Natural killer cell (primary cell): Measurements from ENCODE around the gene FEN1. TPM values are rescaled to one million over a fixed set of nuclear protein-coding genes. Genes with fewer than 3 reads are reported as not detected.

Source experiments
- ATAC-seq, 3 donors: fragments of 150-1000 bp in 2 of 3; fragments of 200-7000 bp in 1 of 3; cut with Tn5 transposase; 1 replicate in 1 of 3; 2 replicates in 2 of 3; pipeline ENCODE4 v1.10.0; 2021; ENCODE audit warnings: mild to moderate bottlenecking in 2 of 3, moderate library complexity in 2 of 3
- DNase-seq, 2 donors: peaks; one replicate each; pipeline versions ENCODE4 v3.0.0 to v3.0.0-alpha.2; 2013 to 2021; ENCODE audit warnings: mixed read lengths in 1 of 2
- H3K27ac ChIP-seq: one replicate; pipeline ENCODE4 v1.5.1; 2013; ENCODE audit warnings: mild to moderate bottlenecking, low read length
- H3K27me3 ChIP-seq: one replicate; pipeline ENCODE4 v1.6.1; 2013; ENCODE audit warnings: low read length; ENCODE audit not compliant: control insufficient read depth, insufficient read depth
- H3K36me3 ChIP-seq: one replicate; pipeline ENCODE4 v1.6.1; 2013; ENCODE audit warnings: low read length; ENCODE audit not compliant: control insufficient read depth, insufficient read depth
- H3K4me1 ChIP-seq: one replicate; pipeline ENCODE4 v1.6.1; 2013; ENCODE audit warnings: low read length; ENCODE audit not compliant: control insufficient read depth, insufficient read depth
- H3K4me3 ChIP-seq: one replicate; pipeline ENCODE4 v1.5.1; 2013; ENCODE audit warnings: low read length
- H3K9me3 ChIP-seq: one replicate; pipeline ENCODE4 v1.6.1; 2013; ENCODE audit warnings: low read length; ENCODE audit not compliant: control insufficient read depth, insufficient read depth
- H3K27ac Mint-ChIP-seq, 2 donors: one replicate each; pipeline ENCODE4 v1.8.0; 2022; ENCODE audit warnings: mild to moderate bottlenecking in 2 of 2, mixed read lengths in 2 of 2, moderate library complexity in 1 of 2
- H3K27me3 Mint-ChIP-seq, 2 donors: one replicate each; pipeline ENCODE4 v1.8.0; 2022; ENCODE audit warnings: low read depth in 2 of 2, mixed read lengths in 2 of 2
- H3K36me3 Mint-ChIP-seq: one replicate; pipeline ENCODE4 v1.8.0; 2022; ENCODE audit warnings: mixed read lengths
- H3K4me1 Mint-ChIP-seq, 2 donors: one replicate each; pipeline ENCODE4 v1.8.0; 2022; ENCODE audit warnings: mixed read lengths in 2 of 2
- H3K4me3 Mint-ChIP-seq: one replicate; pipeline ENCODE4 v1.8.0; 2022; ENCODE audit warnings: mild to moderate bottlenecking, moderate library complexity, mixed read lengths
- H3K9me3 Mint-ChIP-seq, 2 donors: one replicate each; pipeline ENCODE4 v1.8.0; 2022; ENCODE audit warnings: mixed read lengths in 2 of 2
- CTCF ChIP-seq: fragments of 200-600 bp; IDR thresholded peaks from one replicate; pipeline ENCODE4 v1.8.0; 2022; ENCODE audit warnings: antibody characterized with exemption
- WGBS: methylation state at CpG from one replicate; pipeline ENCODE4 v1.1.7; 2013; ENCODE audit warnings: missing lambda C conversion rate; ENCODE audit not compliant: insufficient coverage; 5-methylcytosine and 5-hydroxymethylcytosine counted together
- intact Hi-C: fragments of 100-400 bp; cut with micrococcal nuclease; formaldehyde crosslinking; loops from one replicate; pipeline ENCODE4 v1.14.2; 2022
- total RNA-seq, 4 donors: library from RNA; stranded (reverse); fragments of 120-200 nt in 1 of 4; gene quantifications; one replicate each; pipeline versions ENCODE4 v1.2.3 to v1.2.4, GENCODE V29; 2013 to 2022

FEN1 gene
- total RNA-seq, 3 donors from 2014 or later (not counting 1 experiment from before 2014, with no cell fraction given): 14.2 to 17.8 (median 17.5) TPM

GRCh38 chr11:61839742-61840141 lies 47.0 kb downstream of the FEN1 start:
- no peak overlapping the region for H3K4me3 ChIP-seq
- Mint-ChIP-seq H3K36me3 (no peaks in the 10 kb centered on the region), H3K9me3 (no peaks in the 10 kb centered on the region), H3K4me1 (peaks cover 20 to 23% of the 10 kb centered on the region in 2 donors), H3K27me3 (no peaks in the 10 kb centered on the region), H3K4me3 (no peak overlapping the region), H3K27ac (no peak overlapping the region)
- TF ChIP-seq CTCF: no peak
- 94% methylated on average over 2 of the region's 2 CpGs for WGBS
- no peaks in the 10 kb centered on the region for H3K9me3 ChIP-seq
- intact Hi-C loops: no loop called here
- H3K4me1 ChIP-seq: peaks cover 13% of the 10 kb centered on the region
- no peak for DNase-seq
- no peaks in the 10 kb centered on the region for H3K27me3 ChIP-seq
- peaks cover 4% of the 10 kb centered on the region for H3K36me3 ChIP-seq
- ATAC-seq: no peak
- no peak overlapping the region for H3K27ac ChIP-seq

DNA sequence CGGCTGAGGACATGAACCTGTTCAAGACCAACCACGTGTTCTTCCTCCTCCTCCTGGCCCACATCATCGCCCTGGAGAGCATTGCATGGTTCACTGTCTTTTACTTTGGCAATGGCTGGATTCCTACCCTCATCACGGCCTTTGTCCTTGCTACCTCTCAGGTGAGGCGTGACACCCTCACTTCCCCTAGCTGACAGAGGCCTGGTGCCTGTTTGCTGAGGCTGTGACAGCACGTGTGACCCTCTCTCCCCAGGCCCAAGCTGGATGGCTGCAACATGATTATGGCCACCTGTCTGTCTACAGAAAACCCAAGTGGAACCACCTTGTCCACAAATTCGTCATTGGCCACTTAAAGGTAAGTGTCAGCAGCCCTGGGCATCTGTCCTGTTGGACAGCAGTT lies 47.7 kb downstream of the FEN1 start:
- intact Hi-C loops: no loop called here
- WGBS: 94% methylated on average over 7 of the region's 7 CpGs
- Histone ChIP-seq H3K27me3 (no peaks in the 10 kb centered on the region), H3K4me3 (no peak overlapping the region), H3K27ac (no peak overlapping the region), H3K9me3 (no peaks in the 10 kb centered on the region), H3K4me1 (peaks cover 7% of the 10 kb centered on the region), H3K36me3 (peaks cover 4% of the 10 kb centered on the region)
- H3K9me3 Mint-ChIP-seq: no peaks in the 10 kb centered on the region
- peaks cover 13 to 17% of the 10 kb centered on the region in 2 donors for H3K4me1 Mint-ChIP-seq
- DNase-seq (no peak), ATAC-seq (no peak)
- H3K27ac Mint-ChIP-seq: no peak overlapping the region
- no peak for TF ChIP-seq CTCF
- no peaks in the 10 kb centered on the region for H3K36me3 Mint-ChIP-seq
- H3K4me3 Mint-ChIP-seq: no peak overlapping the region
- H3K27me3 Mint-ChIP-seq: no peaks in the 10 kb centered on the region

DNA sequence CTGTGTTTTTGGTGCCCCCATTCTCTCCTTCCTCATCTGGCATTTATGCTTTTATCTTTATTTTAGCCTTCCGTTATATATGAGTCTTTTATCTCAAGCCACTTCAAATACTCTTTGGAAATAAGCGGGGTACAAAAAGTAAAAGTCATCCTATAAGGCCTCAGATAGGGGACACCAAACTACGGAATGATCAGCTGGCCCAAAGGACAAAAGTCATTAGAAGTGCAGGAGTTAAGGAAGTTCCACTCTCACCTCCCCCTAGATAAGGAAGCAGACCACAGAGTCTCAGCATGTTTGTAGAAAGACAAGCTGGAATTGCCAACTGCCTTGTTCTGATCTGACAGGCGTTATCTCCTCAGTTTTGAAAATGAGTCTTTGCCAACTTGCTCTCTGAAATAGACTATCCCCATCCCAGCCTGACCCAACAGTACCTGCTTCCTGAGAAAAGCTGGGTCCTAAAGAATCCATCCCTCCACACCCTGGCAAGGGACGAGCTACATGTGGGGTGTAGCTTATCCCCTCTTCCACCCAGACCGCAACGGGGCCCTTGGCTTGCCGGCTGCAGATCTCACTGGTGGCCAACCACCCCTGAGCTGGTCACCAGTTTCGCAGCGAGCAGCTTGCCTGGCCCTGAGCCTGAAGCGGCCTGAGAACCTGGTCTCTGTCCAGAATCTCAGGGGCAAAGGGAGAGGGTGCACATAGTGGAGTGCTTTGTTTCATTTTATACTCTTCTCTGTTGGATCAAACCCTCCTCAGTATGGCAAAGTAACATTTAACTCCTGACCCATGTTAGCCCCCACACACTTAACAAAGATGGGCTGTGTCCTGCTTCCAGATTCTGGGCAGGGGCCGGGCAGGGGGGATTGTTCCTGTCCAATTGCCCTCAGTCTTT lies 49.2 kb downstream of the FEN1 start:
- no peak for TF ChIP-seq CTCF
- Mint-ChIP-seq H3K36me3 (no peaks in the 10 kb centered on the region), H3K27ac (no peak overlapping the region), H3K4me3 (no peak overlapping the region), H3K4me1 (peaks cover 0 to 6% of the 10 kb centered on the region in 2 donors), H3K27me3 (no peaks in the 10 kb centered on the region), H3K9me3 (no peaks in the 10 kb centered on the region)
- DNase-seq: no peak
- Histone ChIP-seq H3K36me3 (peaks cover 4% of the 10 kb centered on the region), H3K27ac (no peak overlapping the region), H3K4me1 (no peaks in the 10 kb centered on the region), H3K27me3 (no peaks in the 10 kb centered on the region), H3K9me3 (no peaks in the 10 kb centered on the region), H3K4me3 (no peak overlapping the region)
- 92% methylated on average over 12 of the region's 12 CpGs for WGBS
- no peak for ATAC-seq
- intact Hi-C loops: no loop called here

DNA sequence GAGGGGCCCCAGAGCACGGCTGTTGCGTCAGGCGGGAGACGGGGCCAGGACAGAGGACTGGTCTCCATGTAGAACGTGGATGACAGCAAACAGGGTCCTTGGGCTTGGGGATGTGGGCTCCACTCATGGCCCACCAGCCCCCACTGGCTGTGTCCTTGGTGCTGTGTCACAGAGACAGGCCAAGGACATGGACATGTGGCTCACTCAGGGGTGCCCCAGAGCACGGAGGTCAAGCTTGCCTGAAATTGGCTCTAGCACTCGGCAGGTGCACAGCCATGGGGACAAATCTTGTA lies 49.8 kb downstream of the FEN1 start:
- Mint-ChIP-seq H3K27me3 (no peaks in the 10 kb centered on the region), H3K36me3 (peaks cover 3% of the 10 kb centered on the region), H3K27ac (no peak overlapping the region), H3K4me3 (no peak overlapping the region), H3K9me3 (no peaks in the 10 kb centered on the region), H3K4me1 (peaks cover 0 to 6% of the 10 kb centered on the region in 2 donors)
- ATAC-seq (no peak), DNase-seq (no peak)
- Histone ChIP-seq H3K36me3 (peaks cover 4% of the 10 kb centered on the region), H3K27ac (no peak overlapping the region), H3K9me3 (no peaks in the 10 kb centered on the region), H3K27me3 (no peaks in the 10 kb centered on the region), H3K4me1 (no peaks in the 10 kb centered on the region), H3K4me3 (no peak overlapping the region)
- TF ChIP-seq CTCF: no peak
- intact Hi-C loops: no loop called here
- 93% methylated on average over 7 of the region's 7 CpGs for WGBS
